GM10847 (cell line): ENCODE results near the gene TOR2A.

Experiments used
- POLR2A ChIP-seq: IDR thresholded peaks from 2 replicates; pipeline ENCODE4 v1.6.1; 2011; ENCODE audit not compliant: insufficient read length; ENCODE audit errors: extremely low read depth

The TOR2A gene

GRCh38 chr9:127720031-127720864 lies 14.8 kb downstream of the TOR2A start:
- no peak for TF ChIP-seq POLR2A

DNA sequence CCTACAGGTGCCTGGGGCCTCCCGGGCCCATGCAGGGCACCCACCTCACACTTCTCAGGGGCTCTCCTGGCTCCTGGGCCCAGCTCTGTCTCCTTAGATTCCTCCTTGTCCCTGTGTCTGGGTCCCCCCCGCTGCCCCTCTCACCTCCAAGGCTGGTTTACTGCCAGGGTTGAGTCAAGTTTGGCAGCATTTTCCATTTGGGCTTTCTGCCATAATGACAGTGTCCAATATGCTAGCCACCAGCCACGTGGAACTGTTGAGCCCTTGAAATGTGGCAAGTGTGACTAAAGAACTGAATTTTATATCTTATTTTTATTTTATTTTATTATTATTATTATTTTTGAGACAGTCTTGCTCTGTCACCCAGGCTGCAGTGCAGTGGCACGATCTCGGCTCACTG lies 17.3 kb downstream of the TOR2A start:
- TF ChIP-seq POLR2A: no peak

- TF ChIP-seq POLR2A: no peak
Measured at GRCh38 chr9:127716412-127716811, 18.7 kb downstream of the TOR2A start.

DNA sequence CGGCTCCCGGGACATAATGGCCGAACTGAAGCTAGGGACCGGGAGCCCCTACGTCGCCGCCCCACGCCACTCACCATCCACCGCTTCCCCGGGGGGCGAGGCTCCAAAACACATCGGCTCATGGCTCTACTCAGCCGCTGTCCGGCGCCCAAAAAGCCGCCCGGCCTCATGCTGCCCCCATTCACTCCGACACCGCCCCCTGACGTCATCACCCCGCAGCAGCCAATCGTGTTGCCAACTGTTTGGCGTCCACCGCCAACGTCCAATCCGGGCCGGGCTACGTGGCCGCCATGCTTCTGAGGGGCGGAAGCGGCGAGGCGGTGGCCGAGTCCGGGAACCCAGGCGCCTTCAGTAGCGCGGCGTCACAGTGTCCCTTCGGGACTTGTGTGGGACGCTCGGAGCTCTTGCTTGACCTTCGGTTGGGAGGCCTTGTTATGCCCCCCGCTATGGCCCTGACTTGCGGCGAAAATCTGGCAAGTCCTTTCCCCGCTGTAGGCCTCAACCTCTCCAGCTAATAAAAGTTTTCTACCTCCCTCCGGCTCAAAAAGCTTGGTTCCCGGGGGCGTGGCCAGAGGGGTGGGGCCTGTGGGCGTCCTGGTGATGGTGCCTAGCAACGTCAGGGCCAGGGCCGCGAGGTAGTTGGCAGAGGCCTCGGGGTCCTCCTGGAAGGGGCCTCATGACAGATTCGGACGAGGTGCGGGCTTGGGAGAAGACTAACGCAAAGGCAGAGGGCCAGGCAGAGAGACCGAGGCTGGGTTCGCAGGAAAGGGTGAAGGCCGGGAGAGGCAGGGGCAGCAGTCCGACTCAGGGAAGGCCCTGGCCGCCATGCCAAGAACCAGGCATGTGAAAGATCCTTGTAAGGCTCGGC lies 19.4 kb downstream of the TOR2A start, which contains the start of the genes PTRH1 and TTC16:
PTRH1 (minus strand) TSS at position 194 of the 868 bp plus-strand sequence; CDS start at position 170, 24 bp downstream.
TTC16 (plus strand) TSS at position 610 of the 868 bp plus-strand sequence; CDS start at position 677, 67 bp downstream.
- no peak for TF ChIP-seq POLR2A

- TF ChIP-seq POLR2A: no peak
Measured at GRCh38 chr9:127714951-127715469, 20.1 kb downstream of the TOR2A start.

DNA sequence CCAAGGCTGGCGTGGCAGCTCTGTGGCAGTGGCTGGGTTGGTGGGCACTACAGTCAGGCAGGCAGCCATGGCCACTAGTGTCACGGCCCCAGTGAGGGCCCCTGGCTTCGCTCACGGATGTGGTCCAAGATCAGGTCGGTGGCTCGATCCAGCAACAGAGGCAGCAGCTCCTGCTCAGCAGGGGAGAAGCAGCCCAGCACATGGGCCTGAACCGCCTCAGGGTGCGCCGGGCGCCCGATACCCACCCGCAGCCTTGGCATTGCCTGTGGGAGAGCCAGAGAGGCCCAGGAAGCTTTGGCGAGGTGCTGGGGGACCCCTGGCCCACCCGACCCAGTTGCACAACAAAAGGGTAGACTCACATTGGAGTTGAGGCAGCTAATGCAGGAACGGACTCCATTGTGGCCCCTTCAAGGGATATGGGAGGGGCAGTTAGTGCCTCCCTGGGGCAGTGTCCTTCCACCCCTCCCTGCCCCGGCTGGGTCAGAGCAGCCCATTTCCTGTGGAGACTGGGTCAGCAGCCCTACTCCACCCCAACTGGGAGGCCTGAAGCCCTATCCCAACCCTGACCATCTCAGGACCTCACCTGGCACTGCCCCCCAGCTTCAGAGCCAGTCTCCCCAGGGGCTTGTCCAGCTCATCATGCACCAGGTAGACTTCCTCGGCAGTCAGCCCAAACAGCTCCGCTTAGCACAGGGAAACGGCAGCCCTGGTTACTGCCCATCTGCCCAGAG lies 20.9 kb downstream of the TOR2A start:
- no peak for TF ChIP-seq POLR2A

DNA sequence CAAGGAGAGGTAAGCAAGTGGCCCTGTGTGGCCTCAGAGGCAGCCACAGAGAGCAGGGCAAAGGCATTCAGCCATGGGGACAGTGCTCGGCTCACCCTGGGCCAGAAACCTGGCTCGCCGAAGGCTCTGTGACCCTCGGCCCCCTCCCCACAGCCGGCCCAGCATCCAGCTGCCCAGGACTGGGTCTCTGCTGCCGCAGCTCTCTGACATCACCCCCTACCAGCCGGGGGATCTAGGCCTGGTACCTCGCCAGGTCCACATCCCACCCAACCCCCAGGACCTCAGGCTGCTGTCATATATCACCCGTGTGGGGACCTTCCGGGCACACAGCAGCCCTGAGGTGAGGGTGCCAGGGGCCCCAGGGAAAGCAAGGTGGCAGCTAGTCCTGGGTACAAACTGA lies 22.2 kb downstream of the TOR2A start:
- TF ChIP-seq POLR2A: no peak

DNA sequence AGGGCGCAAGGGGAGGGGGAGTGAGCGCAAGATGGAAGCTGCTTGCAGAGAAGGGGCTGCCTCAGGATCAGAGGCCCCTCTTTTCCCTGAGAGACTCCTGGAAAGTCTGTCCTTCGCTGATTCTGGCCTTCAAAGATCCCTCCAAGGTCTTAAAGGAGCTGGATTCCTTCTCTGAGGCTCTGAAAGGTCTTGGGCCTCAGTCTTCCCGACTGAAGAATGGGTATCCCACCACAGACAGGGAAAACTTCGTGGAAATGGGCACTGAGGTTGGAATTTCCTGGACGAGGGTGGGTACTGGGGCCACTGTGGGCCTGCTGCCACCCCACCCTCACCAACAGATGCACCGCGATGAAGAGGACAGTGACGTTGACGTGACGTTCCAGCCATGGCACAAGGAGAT lies 22.7 kb downstream of the TOR2A start:
- TF ChIP-seq POLR2A: no peak

- no peak for TF ChIP-seq POLR2A
Measured at GRCh38 chr9:127711831-127712274, 23.2 kb downstream of the TOR2A start.

- TF ChIP-seq POLR2A: no peak
Measured at GRCh38 chr9:127711226-127711701, 23.8 kb downstream of the TOR2A start.

DNA sequence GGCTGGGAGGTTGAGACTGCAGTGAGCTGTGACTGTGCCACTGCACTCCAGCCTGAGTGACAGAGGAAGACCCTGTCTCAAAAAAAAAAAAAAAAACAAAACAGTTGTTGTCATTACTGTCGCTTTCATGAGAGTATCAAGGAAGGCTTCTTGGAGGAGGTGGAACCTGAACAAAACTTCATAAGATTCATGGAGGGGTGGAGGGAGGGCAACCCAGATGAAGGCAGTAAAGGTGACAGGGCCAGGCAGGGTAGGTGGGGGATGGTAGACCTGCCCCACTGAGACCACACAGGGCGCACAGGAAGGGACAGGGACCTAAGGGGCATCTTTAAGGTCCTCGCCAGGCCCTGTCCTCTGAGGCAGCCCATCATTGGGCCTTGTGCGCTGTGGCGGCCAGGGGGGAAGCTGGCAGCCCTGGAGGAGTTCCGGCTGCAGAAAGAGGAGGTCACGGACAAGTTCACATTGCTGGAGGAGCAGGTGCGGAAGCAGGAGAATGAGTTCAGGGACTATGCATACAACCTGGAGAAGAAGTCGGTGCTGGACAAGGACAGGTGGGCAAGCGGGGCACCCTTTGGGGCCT lies 24.8 kb downstream of the TOR2A start:
- no peak for TF ChIP-seq POLR2A

GRCh38 chr9:127708952-127709587 lies 26.0 kb downstream of the TOR2A start:
- no peak for TF ChIP-seq POLR2A

DNA sequence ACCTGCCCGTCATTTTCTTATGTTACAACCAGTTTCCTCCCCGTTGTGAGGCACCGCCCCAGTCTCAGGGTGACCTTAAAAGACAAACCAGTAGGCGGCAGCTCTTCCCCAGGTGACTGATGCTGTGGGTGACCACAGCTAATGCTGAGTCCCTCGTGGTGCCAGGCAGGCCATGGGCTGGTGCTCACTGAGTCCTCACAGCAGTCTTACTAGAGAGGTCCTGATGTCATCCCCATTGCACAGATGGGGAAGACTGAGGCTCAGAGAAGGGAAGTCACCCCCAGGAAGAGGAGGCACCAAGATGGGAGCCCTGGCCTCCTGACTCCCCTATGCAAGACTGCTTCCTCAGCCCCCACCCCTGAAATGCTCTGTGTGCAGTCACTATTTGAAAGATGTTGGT lies 27.3 kb downstream of the TOR2A start:
- no peak for TF ChIP-seq POLR2A

DNA sequence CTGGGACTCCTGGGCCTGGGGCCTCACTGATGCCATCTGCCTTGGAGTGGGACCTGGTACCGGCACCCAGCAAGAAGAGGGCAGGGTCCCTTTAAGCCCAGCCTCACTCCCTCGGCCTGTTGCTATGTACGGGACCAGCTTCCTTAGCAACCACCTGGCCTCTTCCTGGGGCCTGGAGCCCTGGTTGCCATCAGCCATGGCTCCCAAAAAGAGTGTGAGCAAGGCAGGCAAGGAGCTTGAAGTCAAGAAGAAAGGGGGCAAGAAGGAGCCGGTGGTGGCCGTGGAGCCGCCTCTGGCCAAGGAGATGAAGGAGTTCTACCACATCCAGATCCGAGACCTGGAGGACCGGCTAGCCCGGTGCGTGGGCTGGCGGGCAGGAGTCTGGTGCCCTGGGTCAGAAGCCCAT lies 28.3 kb downstream of the TOR2A start, which contains the start of gene CFAP157:
CFAP157 (plus strand) TSS at position 153 of the 406 bp plus-strand sequence; CDS start at position 197, 44 bp downstream.
- TF ChIP-seq POLR2A: no peak
